DOHH2 (cell line): ENCODE results near the gene SMG5.

Experiments
- CTCF ChIP-seq: fragments of 200-600 bp; sonication (generic); IDR thresholded peaks from one replicate; pipeline ENCODE4 v1.5.1; 2014; ENCODE audit warnings: antibody characterized with exemption, mild to moderate bottlenecking, low read depth, low read length; ENCODE audit not compliant: poor library complexity, severe bottlenecking
- EZH2phosphoT487 ChIP-seq: fragments of 200-600 bp; sonication (generic); IDR thresholded peaks from 2 replicates; pipeline ENCODE4 v1.6.1; 2017; ENCODE audit warnings: borderline replicate concordance, mild to moderate bottlenecking, antibody characterized with exemption, low read length, moderate library complexity, mixed read lengths

- TF ChIP-seq CTCF: no peak
- no peak for TF ChIP-seq EZH2phosphoT487
These were observed 16.6 kb downstream of the SMG5 start for GRCh38 chr1:156266051-156266450.
